ENCODE results near the gene SHISA5.

Gene SHISA5

GRCh38 chr3:48459773-48460516, 44.0 kb downstream of the SHISA5 start:
- no peak for DNase-seq (ENCODE audit: low spot score)

GRCh38 chr3:48459331-48459730, 44.6 kb downstream of the SHISA5 start:
- DNase-seq (ENCODE audit: low spot score): no peak

- DNase-seq (ENCODE audit: low spot score): no peak
Measured at GRCh38 chr3:48456456-48456855, 47.5 kb downstream of the SHISA5 start.

- DNase-seq (ENCODE audit: low spot score): no peak
Measured at GRCh38 chr3:48451270-48451669, 52.7 kb downstream of the SHISA5 start.

- peak; percentile 89 for DNase-seq (ENCODE audit: low spot score)
Measured at GRCh38 chr3:48446425-48447193, 57.4 kb downstream of the SHISA5 start, which contains the start of gene ATRIP. TSS of gene ATRIP (plus strand) at chr3:48446737. CDS start at chr3:48446846, 109 bp downstream.

- DNase-seq (ENCODE audit: low spot score): no peak
Measured at GRCh38 chr3:48446043-48446424, 57.9 kb downstream of the SHISA5 start.

- no peak for DNase-seq (ENCODE audit: low spot score)
Measured at GRCh38 chr3:48445277-48445882, 58.6 kb downstream of the SHISA5 start.

GRCh38 chr3:48441940-48442339, 62.0 kb downstream of the SHISA5 start:
- DNase-seq (ENCODE audit: low spot score): no peak

GRCh38 chr3:48440590-48440958, 63.4 kb downstream of the SHISA5 start:
- DNase-seq (ENCODE audit: low spot score): peak; percentile 26

- peak; percentile 98 for DNase-seq (ENCODE audit: low spot score)
Measured at GRCh38 chr3:48439820-48440589, 64.0 kb downstream of the SHISA5 start, which contains the start of the genes CCDC51 and TMA7. TSS of gene CCDC51 (minus strand) at chr3:48440119. CDS start at chr3:48435128, 4,991 bp downstream. TSS of gene TMA7 (plus strand) at chr3:48440257. CDS start at chr3:48440297, 40 bp downstream.

GRCh38 chr3:48437812-48438211, 66.2 kb downstream of the SHISA5 start:
- DNase-seq (ENCODE audit: low spot score): no peak

GRCh38 chr3:48436855-48437254, 67.1 kb downstream of the SHISA5 start:
- no peak for DNase-seq (ENCODE audit: low spot score)

GRCh38 chr3:48436477-48436787, 67.5 kb downstream of the SHISA5 start:
- DNase-seq (ENCODE audit: low spot score): no peak

GRCh38 chr3:48435774-48436476, 68.0 kb downstream of the SHISA5 start:
- DNase-seq (ENCODE audit: low spot score): peak; percentile 93

- no peak for DNase-seq (ENCODE audit: low spot score)
Measured at GRCh38 chr3:48435223-48435595, 68.8 kb downstream of the SHISA5 start.

- DNase-seq (ENCODE audit: low spot score): peak; percentile 41
Measured at GRCh38 chr3:48434591-48435222, 69.3 kb downstream of the SHISA5 start.

- no peak for DNase-seq (ENCODE audit: low spot score)
Measured at GRCh38 chr3:48433472-48434118, 70.4 kb downstream of the SHISA5 start.

- DNase-seq (ENCODE audit: low spot score): no peak
Measured at GRCh38 chr3:48432411-48433371, 71.3 kb downstream of the SHISA5 start.
